GM12873 (cell line): Measurements from ENCODE around the gene CLRN3.

Source experiments
- CTCF ChIP-seq: IDR thresholded peaks from 2 replicates; pipeline ENCODE4 v1.5.1; 2012; ENCODE audit warnings: low read depth, mild to moderate bottlenecking, moderate library complexity, low read length, control low read depth; ENCODE audit not compliant: insufficient read depth; ENCODE audit errors: missing control alignments

CLRN3 gene

GRCh38 chr10:127877116-127877515, 15.6 kb downstream of the CLRN3 start:
- no peak for TF ChIP-seq CTCF

GRCh38 chr10:127875916-127876315, 16.8 kb downstream of the CLRN3 start:
- no peak for TF ChIP-seq CTCF

- no peak for TF ChIP-seq CTCF
Measured at GRCh38 chr10:127875449-127875765, 17.3 kb downstream of the CLRN3 start.

GRCh38 chr10:127874671-127875448, 17.9 kb downstream of the CLRN3 start:
- TF ChIP-seq CTCF, result no peak

GRCh38 chr10:127873901-127874470, 18.8 kb downstream of the CLRN3 start:
- TF ChIP-seq CTCF, result no peak

- no peak for TF ChIP-seq CTCF
Measured at GRCh38 chr10:127872871-127873600, 19.7 kb downstream of the CLRN3 start.

- TF ChIP-seq CTCF, result no peak
Measured at GRCh38 chr10:127872011-127872761, 20.6 kb downstream of the CLRN3 start.
